Body of pancreas (tissue), 4 donors: Measurements from ENCODE around the gene APBA2. TPM values are rescaled to one million over a fixed set of nuclear protein-coding genes. Genes with fewer than 3 reads are reported as not detected.

Experiments
- ATAC-seq: fragments of 150-250 bp; one replicate; pipeline ENCODE4 v1.9.1; 2016
- DNase-seq, 4 donors: peaks; one replicate each; pipeline ENCODE4 v3.0.0-alpha.2; 2019
- H3K27ac ChIP-seq, 4 donors: fragments of 200-600 bp; sonication (generic); 1 replicate in 3 of 4; 2 replicates in 1 of 4; pipeline versions ENCODE4 v1.5.1 to v1.6.1; 2016 to 2019; ENCODE audit warnings: mild to moderate bottlenecking in 1 of 4, mixed read lengths in 1 of 4, moderate library complexity in 1 of 4
- H3K27me3 ChIP-seq, 2 donors: fragments of 200-600 bp; sonication (generic); one replicate each; pipeline ENCODE4 v1.6.0; 2016; ENCODE audit warnings: mild to moderate bottlenecking in 1 of 2
- H3K36me3 ChIP-seq, 2 donors: fragments of 200-600 bp; sonication (generic); replicated peaks in 1 of 2; 2 replicates each; pipeline ENCODE4 v1.5.1; 2016; ENCODE audit warnings: low read depth in 2 of 2; ENCODE audit not compliant: insufficient read depth in 1 of 2
- H3K4me1 ChIP-seq: fragments of 200-600 bp; sonication (generic); one replicate; pipeline ENCODE4 v1.6.0; 2016
- H3K4me3 ChIP-seq, 2 donors: fragments of 200-600 bp; sonication (generic); 1 replicate in 1 of 2; 2 replicates in 1 of 2; pipeline ENCODE4 v1.5.1; 2016 to 2019
- H3K9me3 ChIP-seq, 3 donors: fragments of 200-600 bp; sonication (generic); 1 replicate in 2 of 3; 2 replicates in 1 of 3; pipeline ENCODE4 v1.5.1; 2016
- POLR2A ChIP-seq, 3 donors: fragments of 450-650 bp; IDR thresholded peaks; one replicate each; pipeline ENCODE4 v1.6.1; 2016; ENCODE audit warnings: antibody characterized with exemption in 3 of 3, mild to moderate bottlenecking in 2 of 3
- WGBS, 2 donors: methylation state at CpG; one replicate each; pipeline ENCODE4 v1.1.5; 2017; 5-methylcytosine and 5-hydroxymethylcytosine counted together
- intact Hi-C: fragments of 100-400 bp; cut with DNase I; formaldehyde crosslinking; loops from one replicate; pipeline ENCODE4 v1.15.1; 2023
- total RNA-seq, 2 donors: library from RNA; depleted of rRNA; stranded (reverse); fragments of >200 nt; gene quantifications; one replicate each; pipeline ENCODE4 v1.1.0, GENCODE V29; 2016
- TF ChIP-seq, protein P1 (sequence below), 7 experiments: fragments of 450-650 bp in 4 of 7; fragments of 200-600 bp in 3 of 7; sonication (generic) in 3 of 7; IDR thresholded peaks; one replicate each; pipeline ENCODE4 v1.5.1; 2016 to 2019; ENCODE audit warnings: antibody characterized with exemption in 7 of 7

APBA2 gene
- total RNA-seq, 2 donors from 2014 or later = 13.2 to 29.0 TPM

GRCh38 chr15:28890711-28891495, 5.1 kb downstream of the APBA2 start:
- Histone ChIP-seq H3K27me3 (no peaks in the 10 kb centered on the region), H3K9me3 (no peaks in the 10 kb centered on the region), H3K4me1 (peaks cover 33% of the 10 kb centered on the region), H3K27ac (no peak overlapping the region), H3K4me3 (no peak overlapping the region), H3K36me3 (no peaks in the 10 kb centered on the region)
- intact Hi-C loops = loop anchor here (10.0 kb wide), 1 partner anchor 74 kb away; no protein-coding TSS in a partner anchor
- TF ChIP-seq, protein P1, sequence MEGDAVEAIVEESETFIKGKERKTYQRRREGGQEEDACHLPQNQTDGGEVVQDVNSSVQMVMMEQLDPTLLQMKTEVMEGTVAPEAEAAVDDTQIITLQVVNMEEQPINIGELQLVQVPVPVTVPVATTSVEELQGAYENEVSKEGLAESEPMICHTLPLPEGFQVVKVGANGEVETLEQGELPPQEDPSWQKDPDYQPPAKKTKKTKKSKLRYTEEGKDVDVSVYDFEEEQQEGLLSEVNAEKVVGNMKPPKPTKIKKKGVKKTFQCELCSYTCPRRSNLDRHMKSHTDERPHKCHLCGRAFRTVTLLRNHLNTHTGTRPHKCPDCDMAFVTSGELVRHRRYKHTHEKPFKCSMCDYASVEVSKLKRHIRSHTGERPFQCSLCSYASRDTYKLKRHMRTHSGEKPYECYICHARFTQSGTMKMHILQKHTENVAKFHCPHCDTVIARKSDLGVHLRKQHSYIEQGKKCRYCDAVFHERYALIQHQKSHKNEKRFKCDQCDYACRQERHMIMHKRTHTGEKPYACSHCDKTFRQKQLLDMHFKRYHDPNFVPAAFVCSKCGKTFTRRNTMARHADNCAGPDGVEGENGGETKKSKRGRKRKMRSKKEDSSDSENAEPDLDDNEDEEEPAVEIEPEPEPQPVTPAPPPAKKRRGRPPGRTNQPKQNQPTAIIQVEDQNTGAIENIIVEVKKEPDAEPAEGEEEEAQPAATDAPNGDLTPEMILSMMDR (IDR thresholded peaks at IDR 0.05) = no peak
- no peak for TF ChIP-seq POLR2A (IDR thresholded peaks at IDR 0.05)
- WGBS, 2 donors = 82 to 88% methylated on average over 14 to 15 of the region's 15 CpGs
- ATAC-seq (no peak), DNase-seq (no peak)

- intact Hi-C loops = loop anchor here (10.0 kb wide), 1 partner anchor 73 kb away; no protein-coding TSS in a partner anchor
- no peak for ATAC-seq
- TF ChIP-seq, protein P1 (IDR thresholded peaks at IDR 0.05) = no peak
- no peak for TF ChIP-seq POLR2A (IDR thresholded peaks at IDR 0.05)
- no peaks in the 10 kb centered on the region for H3K36me3 ChIP-seq
- H3K9me3 ChIP-seq = no peaks in the 10 kb centered on the region
- H3K4me3 ChIP-seq = no peak overlapping the region
- no peak for DNase-seq
- peaks cover 32% of the 10 kb centered on the region for H3K4me1 ChIP-seq
- H3K27ac ChIP-seq = no peak overlapping the region
- no peaks in the 10 kb centered on the region for H3K27me3 ChIP-seq
- WGBS, 2 donors = 85 to 86% methylated on average over 6 of the region's 6 CpGs
These were observed 5.8 kb downstream of the APBA2 start for GRCh38 chr15:28891588-28891987.

DNA sequence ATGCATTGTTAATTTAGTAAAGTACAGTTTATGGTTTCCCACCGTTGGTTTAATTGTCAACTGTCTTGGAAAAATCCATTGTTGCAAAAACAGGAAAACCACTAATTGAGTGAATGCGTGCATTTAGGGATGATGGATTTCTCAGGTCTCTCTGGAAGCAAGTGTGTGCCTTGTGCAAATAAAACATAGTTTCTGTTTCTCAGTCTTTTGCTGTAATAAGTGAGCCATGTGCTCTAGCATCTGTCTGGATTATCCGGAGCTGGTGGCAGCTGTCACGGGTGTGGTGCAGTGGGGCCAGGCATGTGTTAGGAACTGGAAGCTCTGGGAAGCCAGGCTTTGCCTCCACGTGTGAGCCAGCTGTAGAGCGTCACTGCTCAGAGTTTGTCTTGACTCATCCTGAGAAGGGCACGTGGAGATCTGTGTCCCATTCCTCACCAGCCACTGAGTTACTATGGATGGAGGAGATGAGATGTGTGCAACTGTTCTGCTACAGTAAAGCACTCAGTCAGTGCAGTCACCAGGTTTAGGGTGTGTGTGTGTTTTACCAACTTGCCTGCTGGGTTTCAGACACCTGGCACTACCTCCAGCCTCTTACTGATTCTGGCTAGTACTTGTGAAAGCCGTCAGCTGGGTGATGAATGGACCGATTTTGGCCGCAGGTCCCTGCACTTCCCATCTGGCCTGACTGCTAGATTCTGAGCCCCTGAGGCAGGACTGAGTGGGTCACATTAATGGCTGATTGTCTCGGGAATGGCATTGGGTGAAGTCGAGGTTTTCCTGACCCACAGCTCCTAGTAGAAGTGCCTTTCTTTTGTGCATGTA, 7.2 kb downstream of the APBA2 start:
- intact Hi-C loops = loop anchor here (10.0 kb wide), 1 partner anchor 72 kb away; no protein-coding TSS in a partner anchor
- H3K27me3 ChIP-seq = no peaks in the 10 kb centered on the region
- DNase-seq = peak; percentile 30 to 74 (median 50)
- no peak overlapping the region for H3K27ac ChIP-seq
- peaks cover 18% of the 10 kb centered on the region for H3K4me1 ChIP-seq
- H3K36me3 ChIP-seq = no peaks in the 10 kb centered on the region
- no peaks in the 10 kb centered on the region for H3K9me3 ChIP-seq
- ATAC-seq = peak; percentile 50
- 15 to 19% methylated on average over 10 to 12 of the region's 12 CpGs for WGBS, 2 donors
- no peak overlapping the region for H3K4me3 ChIP-seq
- no peak for TF ChIP-seq POLR2A (IDR thresholded peaks at IDR 0.05)
- TF ChIP-seq, protein P1 (IDR thresholded peaks at IDR 0.05) = no peak

- Histone ChIP-seq H3K4me3 (no peak overlapping the region), H3K27me3 (no peaks in the 10 kb centered on the region), H3K9me3 (no peaks in the 10 kb centered on the region), H3K27ac (no peak overlapping the region), H3K36me3 (no peaks in the 10 kb centered on the region), H3K4me1 (peaks cover 8% of the 10 kb centered on the region)
- no peak for ATAC-seq
- no peak for DNase-seq
- intact Hi-C loops = loop anchor here (10.0 kb wide), 1 partner anchor 70 kb away; no protein-coding TSS in a partner anchor
- WGBS, 2 donors = 90 to 99% methylated on average over 9 to 13 of the region's 13 CpGs
- TF ChIP-seq, protein P1 (IDR thresholded peaks at IDR 0.05) = no peak
- TF ChIP-seq POLR2A (IDR thresholded peaks at IDR 0.05) = no peak
These were observed 8.9 kb downstream of the APBA2 start for GRCh38 chr15:28894631-28895030.
